OCI-LY1 (cell line): ENCODE measurements around the gene DHX36.

Source experiments
- H2AFZ ChIP-seq: fragments of 200-600 bp; sonication (generic), shearing (Covaris generic); 2 replicates; pipeline ENCODE4 v1.6.0; 2014; ENCODE audit warnings: antibody characterized with exemption, mild to moderate bottlenecking, low read length
- H3F3A ChIP-seq: fragments of 200-600 bp; sonication (generic), shearing (Covaris generic); 2 replicates; pipeline ENCODE4 v1.6.0; 2014; ENCODE audit warnings: mild to moderate bottlenecking, antibody characterized with exemption, low read length, moderate library complexity; ENCODE audit not compliant: insufficient read depth
- H3K27ac ChIP-seq: fragments of 200-600 bp; sonication (generic); 2 replicates; pipeline ENCODE4 v1.5.1; 2014; ENCODE audit warnings: low read length, mixed run types, mild to moderate bottlenecking, low read depth; ENCODE audit not compliant: poor library complexity, severe bottlenecking
- H3K27me3 ChIP-seq: fragments of 200-600 bp; sonication (generic); 2 replicates; pipeline ENCODE4 v1.6.0; 2014; ENCODE audit warnings: antibody characterized with exemption, mild to moderate bottlenecking, low read length, moderate library complexity; ENCODE audit not compliant: insufficient read depth
- H3K36me3 ChIP-seq: fragments of 200-600 bp; sonication (generic); 2 replicates; pipeline ENCODE4 v1.6.1; 2014; ENCODE audit warnings: mild to moderate bottlenecking, antibody characterized with exemption, low read length, moderate library complexity, mixed read lengths; ENCODE audit not compliant: insufficient read depth
- H3K4me1 ChIP-seq: fragments of 200-600 bp; sonication (generic); 2 replicates; pipeline ENCODE4 v1.5.1; 2014; ENCODE audit warnings: mild to moderate bottlenecking, low read length, moderate library complexity; ENCODE audit not compliant: insufficient read depth, severe bottlenecking
- H3K4me2 ChIP-seq: fragments of 200-600 bp; sonication (generic), shearing (Covaris generic); 2 replicates; pipeline ENCODE4 v1.6.1; 2014; ENCODE audit warnings: low read length
- H3K4me3 ChIP-seq: fragments of 200-600 bp; sonication (generic); 2 replicates; pipeline ENCODE4 v1.5.1; 2014; ENCODE audit warnings: low read length, low read depth, mild to moderate bottlenecking, mixed read lengths; ENCODE audit not compliant: poor library complexity, severe bottlenecking
- H3K79me2 ChIP-seq: fragments of 200-600 bp; shearing (Covaris generic); 2 replicates; pipeline ENCODE4 v1.6.1; 2016; ENCODE audit warnings: mixed run types, low read length, mixed read lengths; ENCODE audit not compliant: insufficient read depth
- H3K9ac ChIP-seq: fragments of 200-600 bp; sonication (generic), shearing (Covaris generic); 2 replicates; pipeline ENCODE4 v1.6.1; 2014; ENCODE audit warnings: mild to moderate bottlenecking, low read length, mixed read lengths
- H3K9me2 ChIP-seq: fragments of 200-600 bp; sonication (generic), shearing (Covaris generic); 2 replicates; pipeline ENCODE4 v1.6.1; 2014; ENCODE audit warnings: low read depth, mild to moderate bottlenecking, low read length, mixed read lengths
- H3K9me3 ChIP-seq: fragments of 200-600 bp; shearing (Covaris generic); 2 replicates; pipeline ENCODE4 v1.6.1; 2014; ENCODE audit warnings: low read length, mixed read lengths
- H4K20me1 ChIP-seq: fragments of 200-600 bp; sonication (generic), shearing (Covaris generic); 2 replicates; pipeline ENCODE4 v1.6.0; 2016; ENCODE audit warnings: mild to moderate bottlenecking, low read length; ENCODE audit not compliant: insufficient read depth
- CTCF ChIP-seq: fragments of 200-600 bp; sonication (generic), shearing (Covaris generic); IDR thresholded peaks from 2 replicates; pipeline ENCODE4 v1.5.1; 2017; ENCODE audit warnings: mild to moderate bottlenecking, antibody characterized with exemption, low read length, moderate library complexity, mixed read lengths
- EZH2 ChIP-seq: fragments of 200-600 bp; sonication (generic), shearing (Covaris generic); IDR thresholded peaks from 2 replicates; pipeline ENCODE4 v1.8.0; 2017; ENCODE audit warnings: borderline replicate concordance, mixed run types, mild to moderate bottlenecking, antibody characterized with exemption, low read length, moderate library complexity, mixed read lengths

DHX36 gene

GRCh38 chr3:154250291-154250690, 74.0 kb downstream of the DHX36 start:
- Histone ChIP-seq H3K4me2 (no peak overlapping the region), H3K4me3 (no peak overlapping the region), H3F3A (no peaks in the 10 kb centered on the region)

GRCh38 chr3:154247806-154248415, 76.4 kb downstream of the DHX36 start:
- Histone ChIP-seq H3K79me2 (no peaks in the 10 kb centered on the region), H3K9me2 (no peaks in the 10 kb centered on the region), H3F3A (no peaks in the 10 kb centered on the region), H3K9me3 (no peaks in the 10 kb centered on the region), H4K20me1 (no peaks in the 10 kb centered on the region), H3K4me2 (no peak overlapping the region), H3K4me3 (no peak overlapping the region), H3K36me3 (peaks cover 22% of the 10 kb centered on the region; the same call in 1 of the 2 replicates), H3K27ac (no peak overlapping the region), H3K9ac (no peak overlapping the region), H3K27me3 (no peaks in the 10 kb centered on the region), H2AFZ (no peak overlapping the region), H3K4me1 (no peaks in the 10 kb centered on the region)
- TF ChIP-seq CTCF = no peak
- no peak for TF ChIP-seq EZH2

More at GRCh38 chr3:154250291-154250690, 74.0 kb downstream of the DHX36 start:
- Histone ChIP-seq H3K27ac (no peak overlapping the region), H3K9me2 (no peaks in the 10 kb centered on the region), H3K9me3 (no peaks in the 10 kb centered on the region), H4K20me1 (no peaks in the 10 kb centered on the region), H3K27me3 (no peaks in the 10 kb centered on the region), H3K9ac (no peak overlapping the region), H3K79me2 (no peaks in the 10 kb centered on the region), H2AFZ (no peak overlapping the region), H3K4me1 (no peaks in the 10 kb centered on the region), H3K36me3 (peaks cover 25% of the 10 kb centered on the region; the same call in 1 of the 2 replicates)
- TF ChIP-seq EZH2 (no peak), CTCF (no peak)

- no peak overlapping the region for H3K9ac ChIP-seq
- H3K4me1 ChIP-seq = no peaks in the 10 kb centered on the region
- no peaks in the 10 kb centered on the region for H3K36me3 ChIP-seq
- H3K27me3 ChIP-seq = no peaks in the 10 kb centered on the region
- no peaks in the 10 kb centered on the region for H3F3A ChIP-seq
- no peaks in the 10 kb centered on the region for H3K9me3 ChIP-seq
- no peak overlapping the region for H2AFZ ChIP-seq
- no peaks in the 10 kb centered on the region for H3K9me2 ChIP-seq
- no peak for TF ChIP-seq CTCF
- no peak for TF ChIP-seq EZH2
- no peak overlapping the region for H3K4me3 ChIP-seq
- H3K27ac ChIP-seq = no peak overlapping the region
- H3K79me2 ChIP-seq = no peaks in the 10 kb centered on the region
- H3K4me2 ChIP-seq = no peak overlapping the region
- H4K20me1 ChIP-seq = no peaks in the 10 kb centered on the region
Measured at GRCh38 chr3:154244644-154245043, 79.6 kb downstream of the DHX36 start.
